NCI-H2081 treated with DMSO at 0.1 percent for 48 hours (cell line): ENCODE measurements around the gene PCID2.
"Not testable (repeated sequence)": the region's sequence is repeated elsewhere in the genome, so short reads cannot be mapped to it uniquely, and the experiment has no call there.

Source experiments
- DNase-seq: peaks from one replicate; lab custom pipeline; 2025; lab: John Stamatoyannopoulos, UW

PCID2 gene

GRCh38 chr13:113208421-113209335 is at the start of gene PCID2:
TSS of gene PCID2 (minus strand) at chr13:113208669. CDS start at chr13:113208634, 35 bp downstream.
- DNase-seq: peak; percentile 19

- DNase-seq: not testable (repeated sequence)
These were observed 49.4 kb upstream of the PCID2 start for GRCh38 chr13:113257908-113258307.

GRCh38 chr13:113252516-113253095 is 44.1 kb upstream of the PCID2 start:
- DNase-seq: no peak

- DNase-seq: no peak
These were observed 37.7 kb upstream of the PCID2 start for GRCh38 chr13:113245849-113246796.

DNA sequence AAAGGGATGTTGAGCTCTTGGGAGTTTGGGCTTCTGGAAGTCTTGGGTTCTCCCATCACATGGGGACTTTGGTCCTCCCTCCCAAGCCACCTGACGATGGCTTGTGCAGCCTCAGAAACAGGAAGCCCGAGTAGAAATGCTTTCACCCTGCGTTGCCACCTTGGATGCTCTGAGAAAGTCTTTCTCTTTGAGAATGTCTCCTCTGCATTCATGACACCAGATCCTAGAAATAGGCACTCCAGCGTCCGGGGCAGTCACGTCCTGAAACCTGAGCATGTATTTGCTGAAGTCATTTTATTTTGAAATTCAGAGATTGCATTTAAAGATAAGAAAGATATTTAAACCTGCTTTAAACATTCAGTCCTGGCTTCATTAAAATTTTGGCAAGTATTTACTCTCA is 35.4 kb upstream of the PCID2 start:
- DNase-seq: no peak

- not testable (repeated sequence) for DNase-seq
These were observed 33.2 kb upstream of the PCID2 start for GRCh38 chr13:113241623-113242022.

DNA sequence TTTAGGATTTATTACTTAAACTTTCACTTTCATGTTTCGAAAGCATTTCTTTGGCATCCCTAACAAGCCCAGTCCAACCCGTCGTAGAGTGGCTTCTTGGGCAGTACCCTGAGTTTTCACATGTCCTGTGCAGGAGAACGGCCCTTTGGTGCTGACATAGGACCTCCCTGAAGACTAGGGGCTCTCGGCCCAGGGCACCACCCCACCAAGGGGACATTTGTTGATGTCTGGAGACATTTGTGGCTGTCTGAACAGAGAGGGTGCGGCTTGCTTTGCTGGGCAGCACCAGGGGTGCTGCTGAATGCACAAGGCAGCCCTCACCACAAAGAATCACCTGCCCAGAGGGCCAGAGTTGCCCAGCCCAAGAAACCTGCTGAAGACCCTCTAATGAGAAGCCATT is 31.5 kb upstream of the PCID2 start:
- DNase-seq: no peak

DNA sequence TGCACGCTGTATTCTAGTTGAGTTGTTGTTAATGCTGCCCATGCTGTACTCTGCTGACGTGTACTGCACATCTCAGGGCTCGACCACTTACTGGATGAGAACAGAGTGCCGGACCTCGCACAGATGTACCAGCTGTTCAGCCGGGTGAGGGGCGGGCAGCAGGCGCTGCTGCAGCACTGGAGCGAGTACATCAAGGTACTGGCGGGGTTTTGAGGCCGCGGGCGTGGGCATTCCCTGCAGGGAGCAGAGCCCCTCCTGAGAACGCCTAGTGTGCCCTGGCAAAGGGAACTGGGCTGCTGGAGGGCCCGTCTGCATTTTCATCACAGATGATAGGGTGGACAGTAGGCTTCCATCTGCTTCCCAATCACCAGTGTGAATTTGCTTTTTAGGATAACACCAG is 30.9 kb upstream of the PCID2 start:
- DNase-seq: no peak

DNA sequence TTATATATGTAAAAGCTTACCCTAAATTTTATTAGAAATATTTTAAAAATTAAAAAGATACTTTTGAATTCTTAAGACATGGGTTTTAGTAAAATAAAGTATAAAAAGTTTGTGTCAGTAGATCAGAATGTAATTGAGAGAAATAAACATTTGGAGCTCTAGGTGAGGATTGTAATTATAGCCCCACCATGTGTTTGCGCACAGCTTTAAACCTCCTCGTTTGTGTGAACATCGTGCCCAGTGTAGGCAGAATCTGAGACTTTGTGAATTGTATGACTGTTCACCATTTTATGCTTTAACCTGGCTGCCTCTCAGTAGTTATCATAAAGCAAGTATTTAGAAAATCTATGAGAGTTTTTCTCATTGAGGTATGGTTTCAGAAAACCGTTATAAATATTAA is 30.1 kb upstream of the PCID2 start:
- no peak for DNase-seq

GRCh38 chr13:113233101-113233500 is 24.6 kb upstream of the PCID2 start:
- DNase-seq: no peak

- DNase-seq: no peak
These were observed 23.9 kb upstream of the PCID2 start for GRCh38 chr13:113232208-113233003.

DNA sequence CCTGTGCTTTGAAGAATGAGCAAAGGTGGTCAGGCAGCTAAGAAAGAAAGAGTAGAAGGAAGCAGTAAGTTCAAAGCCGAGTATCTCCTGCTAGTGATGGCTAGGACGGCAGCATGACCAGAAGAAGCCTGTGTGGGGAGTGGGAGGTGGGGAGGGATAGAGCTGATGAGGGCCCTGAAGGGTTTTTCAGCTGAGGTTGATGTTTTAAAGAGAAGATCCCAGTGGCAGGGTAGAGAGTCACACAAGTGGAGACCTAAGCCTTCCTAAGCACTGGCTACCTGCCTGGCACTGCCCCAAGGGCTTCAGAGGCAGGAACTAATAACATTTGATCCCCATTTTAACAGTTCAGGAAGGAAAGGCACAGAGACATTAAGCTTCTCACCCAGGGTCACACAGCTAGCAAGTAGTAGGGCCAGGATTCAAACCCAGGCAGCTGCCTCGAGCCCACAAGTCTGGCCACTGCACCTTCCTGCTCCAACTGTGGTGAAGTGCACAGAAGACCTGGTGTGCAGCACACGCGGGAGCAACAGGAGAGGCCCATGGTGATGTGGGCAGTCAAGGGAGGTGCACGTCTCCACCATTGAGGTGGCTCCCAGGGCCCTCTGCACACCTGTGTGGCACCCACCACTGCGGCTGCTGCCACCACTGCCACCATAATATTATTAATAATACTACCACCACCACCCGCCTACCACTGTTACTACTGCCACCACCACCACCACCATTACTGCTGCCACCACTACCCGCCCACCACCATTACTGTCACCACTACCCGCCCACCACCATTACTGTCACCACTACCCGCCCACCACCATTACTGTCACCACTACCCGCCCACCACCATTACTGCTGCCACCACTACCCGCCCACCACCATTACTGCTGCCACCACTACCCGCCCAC is 23.1 kb upstream of the PCID2 start:
- no peak for DNase-seq

GRCh38 chr13:113229791-113230190 is 21.3 kb upstream of the PCID2 start:
- DNase-seq: no peak

DNA sequence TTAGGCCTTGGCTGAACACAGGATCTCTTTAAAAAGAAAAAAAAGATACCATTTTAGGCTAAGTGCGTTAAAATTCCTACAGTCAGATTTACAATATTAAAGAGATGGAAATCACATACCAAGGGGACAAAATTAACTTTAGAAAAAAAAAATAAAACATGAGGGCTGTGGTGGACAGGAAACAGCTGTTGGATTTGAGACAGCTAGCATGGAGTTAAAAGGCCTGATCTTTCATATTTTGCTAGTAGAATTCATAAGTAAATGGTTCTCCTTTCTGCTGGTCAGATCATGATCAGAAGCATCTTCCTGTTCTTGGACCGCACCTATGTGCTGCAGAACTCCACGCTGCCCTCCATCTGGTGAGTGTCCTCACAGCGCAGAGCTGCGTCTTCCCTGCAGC is 20.7 kb upstream of the PCID2 start:
- DNase-seq: no peak

- DNase-seq: no peak
These were observed 18.5 kb upstream of the PCID2 start for GRCh38 chr13:113226873-113227450.

- no peak for DNase-seq
These were observed 17.0 kb upstream of the PCID2 start for GRCh38 chr13:113225515-113225914.

DNA sequence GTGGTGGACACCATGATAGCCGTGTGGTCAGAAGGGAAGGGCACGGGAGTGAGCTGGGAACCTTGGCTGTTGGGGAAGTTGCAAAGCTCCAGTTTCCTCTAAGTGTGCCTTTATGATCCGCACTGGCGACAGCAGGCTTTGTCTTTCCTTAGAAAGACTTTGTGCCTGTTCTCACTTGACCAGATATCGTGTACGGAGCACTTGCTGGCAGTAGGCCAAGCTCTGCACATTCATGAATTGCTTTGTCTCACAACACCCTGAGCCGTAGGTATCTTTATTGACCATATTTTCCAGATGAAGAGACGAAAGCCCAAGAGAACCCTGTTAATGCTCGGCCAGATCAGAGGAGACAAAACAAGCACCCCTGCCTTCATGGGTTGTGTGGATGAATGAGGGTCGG is 16.0 kb upstream of the PCID2 start:
- DNase-seq: no peak

- DNase-seq: no peak
These were observed 14.6 kb upstream of the PCID2 start for GRCh38 chr13:113223070-113223469.

DNA sequence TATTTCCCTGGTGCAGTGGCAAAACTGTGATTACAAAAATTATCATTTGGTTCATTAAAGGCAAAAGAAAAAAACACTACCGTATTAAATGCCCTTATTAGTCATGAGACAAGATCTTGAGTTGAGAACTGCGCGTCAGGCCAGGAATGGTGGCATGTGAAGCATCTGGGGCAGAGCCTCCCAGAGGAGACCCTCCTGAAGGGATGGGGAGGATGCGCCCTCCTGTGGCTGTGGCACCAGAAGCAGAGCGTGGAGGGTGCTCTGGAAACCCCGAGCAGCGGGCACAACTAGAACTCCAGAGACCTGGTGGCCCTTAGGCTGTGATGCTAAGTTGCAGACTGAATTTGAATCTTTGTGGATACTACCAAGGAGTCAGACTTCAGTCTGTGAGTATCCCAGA is 12.4 kb upstream of the PCID2 start:
- DNase-seq: no peak

DNA sequence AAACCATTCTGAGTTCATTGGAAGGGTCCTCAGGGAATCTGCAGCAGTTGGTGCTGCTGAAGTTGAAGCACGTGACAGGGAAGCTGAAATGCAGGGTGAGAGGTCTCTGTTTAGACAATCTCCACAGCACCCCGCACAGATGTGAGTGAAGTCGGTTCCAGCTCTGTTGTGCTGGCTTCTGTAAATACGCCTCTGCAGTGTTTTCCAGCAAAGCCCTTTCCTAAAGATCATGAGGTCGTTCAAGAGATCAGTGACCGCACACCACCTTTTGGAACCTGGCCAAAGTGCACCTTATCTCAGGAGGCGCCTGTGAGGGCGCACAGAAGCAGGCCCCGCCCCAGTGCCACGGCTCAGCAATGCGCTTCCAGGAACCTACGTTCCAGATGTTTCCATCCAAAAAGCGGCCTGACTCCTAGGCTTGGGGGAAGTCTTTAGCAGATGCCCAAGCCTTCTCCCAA is 11.7 kb upstream of the PCID2 start:
- no peak for DNase-seq
